ENCODE measurements around the gene PRRC2C. TPM values are rescaled to one million over a fixed set of nuclear protein-coding genes. Genes with fewer than 3 reads are reported as not detected.
"Not testable (repeated sequence)": the region's sequence is repeated elsewhere in the genome, so short reads cannot be mapped to it uniquely, and the experiment has no call there.

The PRRC2C gene
- total RNA-seq (43.4 TPM), polyA plus RNA-seq (45.8 TPM)
- long read RNA-seq, donor 1, partial matches to known transcripts, result 5 of 6 reads
- long read RNA-seq, donor 1, other reads (novel, unspliced or antisense), result 0 of 6 reads
- long read RNA-seq, donor 2, partial matches to known transcripts, result 109 of 112 reads
- long read RNA-seq, donor 2, other reads (novel, unspliced or antisense), result 0 of 112 reads
- long read RNA-seq, donor 3, partial matches to known transcripts, result 164 of 165 reads
- long read RNA-seq, donor 3, other reads (novel, unspliced or antisense), result 0 of 165 reads
- long read RNA-seq, donor 4, partial matches to known transcripts, result 27 of 29 reads
- long read RNA-seq, donor 4, other reads (novel, unspliced or antisense), result 0 of 29 reads
- long read RNA-seq, donor 5, partial matches to known transcripts, result 122 of 127 reads
- long read RNA-seq, donor 5, other reads (novel, unspliced or antisense), result 0 of 127 reads
- long read RNA-seq, donor 6, partial matches to known transcripts, result 30 of 32 reads
- long read RNA-seq, donor 6, other reads (novel, unspliced or antisense), result 0 of 32 reads
- long read RNA-seq, donor 7, partial matches to known transcripts, result 76 of 83 reads
- long read RNA-seq, donor 7, other reads (novel, unspliced or antisense), result 0 of 83 reads
- long read RNA-seq, donor 8, partial matches to known transcripts, result 10 of 12 reads
- long read RNA-seq, donor 8, other reads (novel, unspliced or antisense), result 0 of 12 reads
- long read RNA-seq, donor 9, partial matches to known transcripts, result 45 of 45 reads
- long read RNA-seq, donor 9, other reads (novel, unspliced or antisense), result 0 of 45 reads
- long read RNA-seq, donor 10, partial matches to known transcripts, result 29 of 29 reads
- long read RNA-seq, donor 10, other reads (novel, unspliced or antisense), result 0 of 29 reads

DNA sequence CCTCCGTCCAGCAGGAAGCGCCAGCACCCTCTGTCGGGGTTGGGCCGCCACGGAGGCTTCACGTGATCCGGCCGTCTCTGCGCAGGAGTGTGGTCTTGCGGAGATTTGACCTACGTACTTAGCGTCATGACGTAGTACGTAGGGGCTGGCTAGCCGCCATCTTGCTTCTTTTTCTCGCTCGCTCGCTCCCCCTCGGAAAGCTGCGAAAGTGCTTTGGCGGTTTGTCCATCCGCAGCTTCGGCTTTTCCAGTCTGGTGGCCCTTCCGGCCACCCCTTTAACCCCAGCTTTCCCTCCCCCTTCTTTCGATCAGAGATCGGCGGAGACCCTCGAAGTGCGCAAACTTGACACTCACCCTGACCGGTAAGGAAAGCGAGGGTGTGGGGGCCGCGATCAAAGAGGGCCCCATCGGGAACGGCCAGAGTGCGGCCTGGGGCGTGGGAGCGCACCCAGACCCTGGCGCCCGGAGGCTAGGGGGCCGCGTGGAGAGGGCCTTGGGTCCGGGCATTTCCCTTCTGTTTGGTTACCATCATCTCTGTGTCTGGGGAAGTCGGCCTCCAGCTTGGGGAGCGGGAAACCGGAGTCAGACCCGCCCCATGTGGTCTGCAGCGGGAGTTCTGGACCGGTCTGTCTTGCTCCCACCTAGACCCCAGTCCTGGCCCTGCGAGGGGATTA, at the start of gene PRRC2C:
PRRC2C (plus strand) TSS at position 156 of the 673 bp plus-strand sequence. CDS start 26,559 bp downstream, outside the sequence.
- under 1% methylated on average over 50 of the region's 50 CpGs for WGBS
- Histone ChIP-seq H3K36me3 (ENCODE audit: control insufficient read depth in 2 of 2, insufficient read depth in 2 of 2, low read length in 1 of 2) (peaks cover 0 to 7% of the 10 kb centered on the region in 2 donors), H3K4me1 (ENCODE audit: control insufficient read depth in 2 of 2, insufficient read depth in 2 of 2, low read length in 2 of 2) (peaks cover 7 to 16% of the 10 kb centered on the region in 2 donors), H3K9me3 (ENCODE audit: control insufficient read depth in 2 of 2, insufficient read depth in 1 of 2, low read length in 1 of 2) (no peaks in the 10 kb centered on the region), H3K27me3 (ENCODE audit: control insufficient read depth in 2 of 2, insufficient read depth in 1 of 2, low read length in 1 of 2) (no peaks in the 10 kb centered on the region), H3K27ac (ENCODE audit: low read depth in 1 of 2, low read length in 1 of 2) (peak within 1 kb of the TSS; percentile 94 to 99), H3K4me3 (ENCODE audit: low read length in 2 of 2) (peak within 1 kb of the TSS; percentile 71 to 84)
- peak; percentile 87 to 98 (median 96) for DNase-seq (ENCODE audit: low read depth in 6 of 9, low spot score in 9 of 9)

DNA sequence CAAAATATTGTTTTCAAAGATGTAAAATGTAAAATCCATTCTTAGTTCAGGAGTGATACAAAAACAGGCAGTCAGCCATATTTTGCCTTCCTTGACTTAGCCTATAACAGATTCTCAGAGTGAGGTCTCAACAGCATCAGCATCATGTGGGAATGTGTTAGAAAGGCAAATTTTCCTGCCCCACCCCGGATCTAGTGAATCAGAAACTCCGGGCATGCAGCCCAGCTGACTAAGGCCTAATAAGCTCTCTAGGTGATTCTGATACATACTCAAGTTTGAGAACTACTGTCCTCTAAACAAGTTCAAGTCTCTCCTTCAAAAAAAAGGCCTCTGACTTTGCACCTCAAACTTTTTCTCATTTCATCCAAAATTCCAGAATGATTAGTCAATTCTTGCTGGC, 46.9 kb upstream of the PRRC2C start:
- Histone ChIP-seq H3K27me3 (ENCODE audit: control insufficient read depth in 2 of 2, insufficient read depth in 1 of 2, low read length in 1 of 2) (no peaks in the 10 kb centered on the region), H3K9me3 (ENCODE audit: control insufficient read depth in 2 of 2, insufficient read depth in 1 of 2, low read length in 1 of 2) (no peaks in the 10 kb centered on the region), H3K27ac (ENCODE audit: low read depth in 1 of 2, low read length in 1 of 2) (no peak overlapping the region), H3K4me3 (ENCODE audit: low read length in 2 of 2) (no peak overlapping the region), H3K4me1 (ENCODE audit: control insufficient read depth in 2 of 2, insufficient read depth in 2 of 2, low read length in 2 of 2) (no peaks in the 10 kb centered on the region), H3K36me3 (ENCODE audit: control insufficient read depth in 2 of 2, insufficient read depth in 2 of 2, low read length in 1 of 2) (no peaks in the 10 kb centered on the region)
- DNase-seq (ENCODE audit: low read depth in 6 of 9, low spot score in 9 of 9), result no peak
- 95% methylated on average over 2 of the region's 2 CpGs for WGBS

DNA sequence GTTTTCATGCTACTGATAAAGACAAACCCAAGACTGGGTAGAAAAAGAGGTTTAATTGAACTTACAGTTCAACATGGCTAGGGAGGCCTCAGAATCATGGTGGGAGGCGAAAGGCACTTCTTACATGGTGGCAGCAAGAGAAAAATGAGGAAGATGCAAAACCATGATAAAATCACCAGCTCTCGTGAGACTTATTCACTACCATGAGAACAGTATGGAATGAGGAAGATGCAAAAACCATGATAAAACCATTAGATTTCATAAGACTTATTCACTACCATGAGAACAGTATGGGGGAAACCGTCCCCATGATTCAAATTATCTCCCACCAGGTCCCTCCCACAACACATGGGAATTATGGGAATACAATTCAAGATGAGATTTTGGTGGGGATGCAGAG, 45.1 kb upstream of the PRRC2C start:
- 94% methylated on average over 3 of the region's 3 CpGs for WGBS
- not testable (repeated sequence) for H3K27me3 ChIP-seq (ENCODE audit: control insufficient read depth in 2 of 2, insufficient read depth in 1 of 2, low read length in 1 of 2)

DNA sequence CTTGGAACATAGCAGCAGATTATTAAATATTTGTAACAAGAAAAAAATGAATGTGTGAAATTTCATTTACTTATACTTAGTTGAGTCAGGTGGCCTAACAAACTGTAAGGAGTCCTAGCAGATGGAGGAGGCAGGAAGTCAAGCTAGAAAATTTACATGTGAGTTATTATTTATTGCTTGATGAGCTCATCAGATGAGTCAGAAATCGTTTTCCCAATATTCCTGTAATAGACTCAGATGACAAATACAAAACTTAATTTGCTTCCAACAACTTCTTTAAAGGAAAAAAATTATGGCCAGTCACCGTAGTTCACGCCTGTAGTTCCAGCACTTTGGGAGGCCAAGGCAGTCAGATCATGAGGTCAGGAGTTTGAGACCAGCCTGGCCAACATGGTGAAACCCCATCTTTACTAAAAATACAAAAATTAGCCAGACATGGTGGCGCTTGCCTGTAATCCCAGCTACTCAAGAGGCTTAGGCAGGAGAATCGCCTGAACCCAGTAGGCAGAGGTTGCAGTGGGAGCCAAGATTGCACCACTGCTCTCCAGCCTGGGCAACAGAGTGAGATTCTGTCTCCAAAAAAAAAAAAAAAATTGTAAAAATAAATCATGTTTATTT, 43.9 kb upstream of the PRRC2C start:
- not testable (repeated sequence) for H3K4me3 ChIP-seq (ENCODE audit: low read length in 2 of 2); DNase-seq (ENCODE audit: low read depth in 6 of 9, low spot score in 9 of 9); H3K4me1 ChIP-seq (ENCODE audit: control insufficient read depth in 2 of 2, insufficient read depth in 2 of 2, low read length in 2 of 2); H3K27ac ChIP-seq (ENCODE audit: low read depth in 1 of 2, low read length in 1 of 2); H3K27me3 ChIP-seq (ENCODE audit: control insufficient read depth in 2 of 2, insufficient read depth in 1 of 2, low read length in 1 of 2); H3K36me3 ChIP-seq (ENCODE audit: control insufficient read depth in 2 of 2, insufficient read depth in 2 of 2, low read length in 1 of 2); H3K9me3 ChIP-seq (ENCODE audit: control insufficient read depth in 2 of 2, insufficient read depth in 1 of 2, low read length in 1 of 2)
- 92% methylated on average over 5 of the region's 5 CpGs for WGBS

More for the DNA sequence above, 45.1 kb upstream of the PRRC2C start:
- H3K36me3 ChIP-seq (ENCODE audit: control insufficient read depth in 2 of 2, insufficient read depth in 2 of 2, low read length in 1 of 2); DNase-seq (ENCODE audit: low read depth in 6 of 9, low spot score in 9 of 9); H3K4me1 ChIP-seq (ENCODE audit: control insufficient read depth in 2 of 2, insufficient read depth in 2 of 2, low read length in 2 of 2); H3K4me3 ChIP-seq (ENCODE audit: low read length in 2 of 2); H3K9me3 ChIP-seq (ENCODE audit: control insufficient read depth in 2 of 2, insufficient read depth in 1 of 2, low read length in 1 of 2); H3K27ac ChIP-seq (ENCODE audit: low read depth in 1 of 2, low read length in 1 of 2): not testable (repeated sequence)

DNA sequence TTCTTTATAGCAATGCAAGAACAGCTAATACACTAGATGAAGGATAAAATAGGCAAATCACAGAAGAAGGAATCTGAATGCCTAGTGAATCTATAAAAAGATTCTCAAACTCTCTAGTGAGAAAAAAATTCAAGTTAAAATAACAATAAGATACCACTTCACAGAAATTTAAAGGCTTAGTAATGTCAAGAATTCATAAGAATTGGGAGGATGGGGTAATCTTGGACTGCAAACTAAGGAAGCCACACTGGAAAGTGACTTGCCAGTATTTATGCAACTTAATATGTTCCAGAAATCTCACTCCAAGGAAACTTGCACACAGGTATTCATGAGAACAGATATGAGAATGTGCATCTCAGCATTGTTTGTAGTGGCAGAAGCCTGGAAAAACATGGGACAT, 38.9 kb upstream of the PRRC2C start:
- no peak for DNase-seq (ENCODE audit: low read depth in 6 of 9, low spot score in 9 of 9)
- Histone ChIP-seq H3K4me3 (ENCODE audit: low read length in 2 of 2) (no peak overlapping the region), H3K4me1 (ENCODE audit: control insufficient read depth in 2 of 2, insufficient read depth in 2 of 2, low read length in 2 of 2) (no peaks in the 10 kb centered on the region), H3K27me3 (ENCODE audit: control insufficient read depth in 2 of 2, insufficient read depth in 1 of 2, low read length in 1 of 2) (no peaks in the 10 kb centered on the region), H3K27ac (ENCODE audit: low read depth in 1 of 2, low read length in 1 of 2) (no peak overlapping the region), H3K36me3 (ENCODE audit: control insufficient read depth in 2 of 2, insufficient read depth in 2 of 2, low read length in 1 of 2) (no peaks in the 10 kb centered on the region), H3K9me3 (ENCODE audit: control insufficient read depth in 2 of 2, insufficient read depth in 1 of 2, low read length in 1 of 2) (no peaks in the 10 kb centered on the region)

DNA sequence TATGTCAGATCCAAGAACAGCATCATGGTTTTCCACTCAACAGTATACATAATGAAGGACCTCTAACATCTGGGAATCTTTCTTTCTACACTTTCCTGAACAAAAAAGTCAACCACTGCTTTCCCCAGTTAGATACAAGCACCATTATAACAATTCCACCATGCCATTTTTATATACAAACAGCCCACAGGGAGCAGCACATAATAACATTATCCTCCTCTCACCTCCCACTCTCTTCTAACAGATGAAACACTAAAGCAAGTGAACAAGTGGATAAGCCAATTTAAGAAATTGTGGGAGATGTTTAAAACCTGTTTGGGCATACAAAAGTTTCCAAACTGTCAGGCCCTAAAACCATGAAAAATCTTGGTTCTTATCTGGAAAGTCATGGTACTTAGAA, 29.4 kb upstream of the PRRC2C start:
- no peaks in the 10 kb centered on the region for H3K4me1 ChIP-seq (ENCODE audit: control insufficient read depth in 2 of 2, insufficient read depth in 2 of 2, low read length in 2 of 2)
- no peaks in the 10 kb centered on the region for H3K27me3 ChIP-seq (ENCODE audit: control insufficient read depth in 2 of 2, insufficient read depth in 1 of 2, low read length in 1 of 2)
- no peaks in the 10 kb centered on the region for H3K9me3 ChIP-seq (ENCODE audit: control insufficient read depth in 2 of 2, insufficient read depth in 1 of 2, low read length in 1 of 2)
- H3K27ac ChIP-seq (ENCODE audit: low read depth in 1 of 2, low read length in 1 of 2), result no peak overlapping the region
- H3K36me3 ChIP-seq (ENCODE audit: control insufficient read depth in 2 of 2, insufficient read depth in 2 of 2, low read length in 1 of 2), result no peaks in the 10 kb centered on the region
- no peak for DNase-seq (ENCODE audit: low read depth in 6 of 9, low spot score in 9 of 9)
- no peak overlapping the region for H3K4me3 ChIP-seq (ENCODE audit: low read length in 2 of 2)

DNA sequence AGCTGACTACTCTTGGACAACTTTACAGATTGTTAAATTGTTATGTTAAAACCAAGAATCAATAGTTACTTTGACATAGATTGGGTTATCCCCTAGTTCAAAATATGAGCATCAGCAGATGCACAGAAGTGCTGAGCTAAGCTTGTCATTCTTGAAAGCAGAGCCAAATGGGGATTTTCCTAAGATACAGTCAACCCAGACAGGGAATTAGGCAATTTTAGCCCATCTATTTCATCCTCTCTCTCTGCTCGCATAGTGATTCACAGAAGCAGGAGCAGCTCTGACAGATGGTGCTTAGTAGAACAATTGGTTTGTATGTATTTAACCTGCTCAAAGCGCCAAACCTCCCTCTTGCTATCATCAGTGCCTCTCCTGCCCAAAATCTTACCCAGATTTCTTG, 27.9 kb upstream of the PRRC2C start:
- Histone ChIP-seq H3K9me3 (ENCODE audit: control insufficient read depth in 2 of 2, insufficient read depth in 1 of 2, low read length in 1 of 2) (no peaks in the 10 kb centered on the region), H3K36me3 (ENCODE audit: control insufficient read depth in 2 of 2, insufficient read depth in 2 of 2, low read length in 1 of 2) (no peaks in the 10 kb centered on the region), H3K4me3 (ENCODE audit: low read length in 2 of 2) (no peak overlapping the region), H3K27me3 (ENCODE audit: control insufficient read depth in 2 of 2, insufficient read depth in 1 of 2, low read length in 1 of 2) (no peaks in the 10 kb centered on the region), H3K4me1 (ENCODE audit: control insufficient read depth in 2 of 2, insufficient read depth in 2 of 2, low read length in 2 of 2) (no peaks in the 10 kb centered on the region), H3K27ac (ENCODE audit: low read depth in 1 of 2, low read length in 1 of 2) (no peak overlapping the region)
- DNase-seq (ENCODE audit: low read depth in 6 of 9, low spot score in 9 of 9), result no peak
- 95% methylated on average over 2 of the region's 2 CpGs for WGBS

DNA sequence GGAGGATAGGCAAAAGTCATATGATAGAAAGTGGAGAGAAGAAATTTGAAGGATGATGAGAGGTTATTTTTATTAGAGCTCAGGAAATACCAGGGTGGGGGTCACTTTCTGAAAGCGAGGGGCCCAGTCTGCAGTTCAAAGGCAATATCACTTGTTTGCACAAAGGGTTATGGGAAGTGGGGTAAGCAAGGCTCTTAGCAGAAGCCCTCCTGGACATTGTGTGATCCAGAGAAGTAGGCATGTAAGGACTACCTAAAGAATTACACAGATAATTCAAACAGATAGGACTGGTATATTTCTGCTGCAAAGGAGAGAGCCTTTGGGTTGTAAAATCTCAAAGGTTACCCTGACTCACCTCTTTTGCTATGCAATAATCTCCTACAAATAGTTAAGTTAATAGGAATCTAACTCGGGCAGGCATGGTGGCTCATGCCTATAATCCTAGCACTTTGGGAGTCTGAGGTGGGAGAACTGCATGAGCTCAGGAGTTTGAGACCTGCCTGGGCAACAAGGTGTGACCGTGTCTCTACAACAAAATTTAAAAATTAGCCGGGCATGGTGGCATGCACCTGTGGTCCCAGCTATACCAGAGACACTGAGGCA, 25.2 kb upstream of the PRRC2C start:
- Histone ChIP-seq H3K27me3 (ENCODE audit: control insufficient read depth in 2 of 2, insufficient read depth in 1 of 2, low read length in 1 of 2) (no peaks in the 10 kb centered on the region), H3K4me3 (ENCODE audit: low read length in 2 of 2) (no peak overlapping the region), H3K4me1 (ENCODE audit: control insufficient read depth in 2 of 2, insufficient read depth in 2 of 2, low read length in 2 of 2) (no peaks in the 10 kb centered on the region), H3K36me3 (ENCODE audit: control insufficient read depth in 2 of 2, insufficient read depth in 2 of 2, low read length in 1 of 2) (no peaks in the 10 kb centered on the region), H3K27ac (ENCODE audit: low read depth in 1 of 2, low read length in 1 of 2) (no peak overlapping the region), H3K9me3 (ENCODE audit: control insufficient read depth in 2 of 2, insufficient read depth in 1 of 2, low read length in 1 of 2) (no peaks in the 10 kb centered on the region)
- no peak for DNase-seq (ENCODE audit: low read depth in 6 of 9, low spot score in 9 of 9)
- WGBS, result 86% methylated on average over 4 of the region's 4 CpGs
